CD14-positive monocyte (primary cell): ENCODE measurements around the gene STON1. TPM values are rescaled to one million over a fixed set of nuclear protein-coding genes. Genes with fewer than 3 reads are reported as not detected.

Experiments used
- DNase-seq, 3 donors: peaks; one replicate each; pipeline ENCODE4 v3.0.0-alpha.2; 2011 to 2022
- H2AFZ ChIP-seq: 2 replicates; pipeline ENCODE4 v1.6.0; 2012; ENCODE audit warnings: mild to moderate bottlenecking, low read depth, low read length, inconsistent platforms; ENCODE audit not compliant: insufficient read depth, poor library complexity, severe bottlenecking
- H3K27ac ChIP-seq, 2 donors: 1 replicate in 1 of 2; 2 replicates in 1 of 2; pipeline ENCODE4 v1.5.1; 2012 to 2013; ENCODE audit warnings: low read length in 2 of 2, control low read depth in 1 of 2, inconsistent platforms in 1 of 2, low read depth in 1 of 2, mild to moderate bottlenecking in 1 of 2
- H3K27me3 ChIP-seq, 2 donors: one replicate each; pipeline versions ENCODE4 v1.6.0 to v1.6.1; 2011 to 2013; ENCODE audit warnings: low read length in 2 of 2; ENCODE audit not compliant: control insufficient read depth in 2 of 2, insufficient read depth in 2 of 2
- H3K36me3 ChIP-seq, 2 donors: replicated peaks in 1 of 2; 1 replicate in 1 of 2; 2 replicates in 1 of 2; pipeline versions ENCODE4 v1.5.1 to v1.6.1; 2012 to 2013; ENCODE audit warnings: low read length in 2 of 2, control low read depth in 1 of 2, inconsistent platforms in 1 of 2, mild to moderate bottlenecking in 1 of 2; ENCODE audit not compliant: insufficient read depth in 2 of 2, control insufficient read depth in 1 of 2
- H3K4me1 ChIP-seq, 2 donors: 1 replicate in 1 of 2; 2 replicates in 1 of 2; pipeline versions ENCODE4 v1.5.1 to v1.6.1; 2012 to 2013; ENCODE audit warnings: low read length in 2 of 2, control low read depth in 1 of 2, inconsistent platforms in 1 of 2, mild to moderate bottlenecking in 1 of 2, moderate library complexity in 1 of 2; ENCODE audit not compliant: insufficient read depth in 2 of 2, control insufficient read depth in 1 of 2
- H3K4me2 ChIP-seq: replicated peaks from 2 replicates; pipeline ENCODE3; 2012; ENCODE audit warnings: low read length, moderate library complexity, mild to moderate bottlenecking; ENCODE audit not compliant: poor library complexity, severe bottlenecking; ENCODE audit errors: extremely low read depth
- H3K4me3 ChIP-seq, 3 experiments: fragments of 200-600 bp in 1 of 3; sonication (generic) in 1 of 3; replicated peaks in 1 of 3; 1 replicate in 2 of 3; 2 replicates in 1 of 3; pipeline ENCODE4 v1.5.1; 2011 to 2013; ENCODE audit warnings: low read length in 3 of 3, mild to moderate bottlenecking in 3 of 3, control low read depth in 2 of 3, low read depth in 2 of 3, inconsistent platforms in 1 of 3, moderate library complexity in 1 of 3
- H3K79me2 ChIP-seq: 2 replicates; pipeline ENCODE4 v1.6.0; 2012; ENCODE audit warnings: mild to moderate bottlenecking, control low read depth, inconsistent platforms, low read length, moderate library complexity; ENCODE audit not compliant: insufficient read depth
- H3K9ac ChIP-seq: 2 replicates; pipeline ENCODE4 v1.6.0; 2017; ENCODE audit warnings: low read length, mild to moderate bottlenecking; ENCODE audit not compliant: insufficient read depth, poor library complexity, severe bottlenecking
- H3K9me3 ChIP-seq, 2 donors: replicated peaks in 1 of 2; 1 replicate in 1 of 2; 2 replicates in 1 of 2; pipeline versions ENCODE4 v1.5.1 to v1.6.1; 2012 to 2013; ENCODE audit warnings: low read length in 2 of 2, control low read depth in 1 of 2; ENCODE audit not compliant: control insufficient read depth in 1 of 2, insufficient read depth in 1 of 2
- H4K20me1 ChIP-seq: 2 replicates; pipeline ENCODE4 v1.6.0; 2012; ENCODE audit warnings: mild to moderate bottlenecking, low read length, control low read depth, moderate library complexity; ENCODE audit not compliant: insufficient read depth
- H3K27ac Mint-ChIP-seq, 7 donors: one replicate each; pipeline ENCODE4 v1.8.0; 2020; ENCODE audit warnings: mild to moderate bottlenecking in 7 of 7, mixed read lengths in 7 of 7, moderate library complexity in 6 of 7, inconsistent platforms in 2 of 7
- H3K27me3 Mint-ChIP-seq, 3 donors: one replicate each; pipeline ENCODE4 v1.8.0; 2021 to 2022; ENCODE audit warnings: low read depth in 3 of 3, mild to moderate bottlenecking in 3 of 3, mixed read lengths in 3 of 3, moderate library complexity in 3 of 3, inconsistent platforms in 1 of 3
- H3K36me3 Mint-ChIP-seq, 2 donors: one replicate each; pipeline ENCODE4 v1.8.0; 2020; ENCODE audit warnings: mixed read lengths in 2 of 2, inconsistent platforms in 1 of 2, mild to moderate bottlenecking in 1 of 2
- H3K4me1 Mint-ChIP-seq: one replicate; pipeline ENCODE4 v1.8.0; 2020; ENCODE audit warnings: mild to moderate bottlenecking, mixed read lengths
- H3K4me3 Mint-ChIP-seq, 2 donors: one replicate each; pipeline ENCODE4 v1.8.0; 2020; ENCODE audit warnings: mild to moderate bottlenecking in 2 of 2, mixed read lengths in 2 of 2, moderate library complexity in 1 of 2
- H3K9me3 Mint-ChIP-seq, 7 donors: one replicate each; pipeline ENCODE4 v1.8.0; 2020 to 2022; ENCODE audit warnings: mixed read lengths in 7 of 7, mild to moderate bottlenecking in 6 of 7, moderate library complexity in 6 of 7, inconsistent platforms in 2 of 7
- CTCF ChIP-seq: fragments of 200-600 bp; IDR thresholded peaks from one replicate; pipeline ENCODE4 v1.8.0; 2022; ENCODE audit warnings: antibody characterized with exemption, mild to moderate bottlenecking
- WGBS: methylation state at CpG from one replicate; pipeline ENCODE4 v1.1.5; 2013; ENCODE audit warnings: missing lambda C conversion rate; ENCODE audit not compliant: insufficient coverage; 5-methylcytosine and 5-hydroxymethylcytosine counted together
- intact Hi-C, 2 donors: fragments of 100-400 bp; cut with micrococcal nuclease; formaldehyde crosslinking; loops; one replicate each; pipeline versions ENCODE4 v1.15.0 to v1.15.1; 2023
- polyA minus RNA-seq: library from RNA; depleted of rRNA, polyadenylated mRNA; stranded (reverse); fragments of >200 nt; gene quantifications from 2 replicates; pipeline ENCODE4 v1.2.3, GENCODE V29; 2012
- polyA plus RNA-seq, 3 donors: library from polyadenylated mRNA; depleted of rRNA in 1 of 3; unstranded in 2 of 3; stranded (reverse) in 1 of 3; fragments of 300-500 nt in 2 of 3; fragments of >200 nt in 1 of 3; fragmentation: Illumina TruSeq in 2 of 3; gene quantifications; 1 replicate in 2 of 3; 2 replicates in 1 of 3; pipeline ENCODE4 v1.2.3, GENCODE V29; 2012 to 2021
- total RNA-seq, 12 experiments: library from RNA in 1 of 12; stranded (reverse) in 1 of 12; fragments of 120-200 nt in 1 of 12; gene quantifications; one replicate each; pipeline ENCODE4 v1.2.4 and lab custom pipeline; 2013 to 2026; ENCODE audit warnings: mixed read lengths in 6 of 12, inconsistent platforms in 1 of 12

Gene STON1, protein sequence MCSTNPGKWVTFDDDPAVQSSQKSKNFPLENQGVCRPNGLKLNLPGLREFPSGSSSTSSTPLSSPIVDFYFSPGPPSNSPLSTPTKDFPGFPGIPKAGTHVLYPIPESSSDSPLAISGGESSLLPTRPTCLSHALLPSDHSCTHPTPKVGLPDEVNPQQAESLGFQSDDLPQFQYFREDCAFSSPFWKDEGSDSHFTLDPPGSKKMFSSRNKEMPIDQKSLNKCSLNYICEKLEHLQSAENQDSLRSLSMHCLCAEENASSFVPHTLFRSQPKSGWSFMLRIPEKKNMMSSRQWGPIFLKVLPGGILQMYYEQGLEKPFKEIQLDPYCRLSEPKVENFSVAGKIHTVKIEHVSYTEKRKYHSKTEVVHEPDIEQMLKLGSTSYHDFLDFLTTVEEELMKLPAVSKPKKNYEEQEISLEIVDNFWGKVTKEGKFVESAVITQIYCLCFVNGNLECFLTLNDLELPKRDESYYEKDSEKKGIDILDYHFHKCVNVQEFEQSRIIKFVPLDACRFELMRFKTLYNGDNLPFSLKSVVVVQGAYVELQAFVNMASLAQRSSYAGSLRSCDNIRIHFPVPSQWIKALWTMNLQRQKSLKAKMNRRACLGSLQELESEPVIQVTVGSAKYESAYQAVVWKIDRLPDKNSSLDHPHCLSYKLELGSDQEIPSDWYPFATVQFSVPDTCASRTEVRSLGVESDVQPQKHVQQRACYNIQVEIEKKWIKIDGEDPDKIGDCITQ
- 0.39 TPM for total RNA-seq (2013)
- polyA plus RNA-seq (under 1 TPM in 2 of 3 donors, not detected in 1; 0.12 to 0.33 TPM), polyA minus RNA-seq (0.28 and 0.32 TPM in 2 replicates), total RNA-seq (lab: John Stamatoyannopoulos, UW) (0.12 to 3.6 (median 0.77) reads per million in 11 experiments)

DNA sequence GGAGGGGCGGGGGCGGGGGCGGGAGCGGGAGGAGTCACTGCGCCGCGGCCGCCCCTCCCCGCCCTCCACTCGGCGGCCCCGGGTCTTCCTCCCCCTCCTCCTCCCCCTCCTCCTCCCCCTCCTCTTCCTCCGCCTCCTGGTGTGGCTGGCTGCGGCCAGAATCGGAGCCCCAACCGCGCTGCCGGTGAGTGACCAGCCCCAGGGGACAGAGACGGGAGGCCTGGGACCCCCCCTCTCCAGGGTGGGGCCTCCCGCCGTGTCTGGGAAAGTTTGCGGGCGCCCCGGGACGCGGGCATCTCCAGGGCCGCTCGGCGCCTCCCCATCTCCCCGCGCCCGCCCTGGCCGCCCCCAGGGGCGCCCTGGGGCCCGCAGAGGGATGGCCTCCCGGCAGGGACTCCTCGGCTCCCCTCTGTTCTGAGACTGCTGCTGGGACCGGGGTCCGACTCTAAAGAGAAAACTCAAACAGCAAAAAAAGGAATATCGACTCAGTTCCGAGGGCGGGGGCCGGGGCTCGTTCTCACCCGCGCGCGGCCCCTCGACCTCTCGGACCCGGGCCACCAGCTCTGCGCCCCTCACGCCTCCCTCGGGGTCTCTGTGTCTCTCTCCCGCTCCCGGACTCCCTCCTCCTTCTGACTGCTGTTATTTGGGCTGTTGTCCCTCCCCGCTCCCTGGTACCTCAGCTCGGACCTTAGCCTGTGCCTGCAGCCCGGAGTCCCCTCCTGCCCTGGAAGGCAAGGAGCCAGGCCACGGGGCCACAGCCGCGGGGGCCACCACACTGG, at the start of gene STON1:
Gene STON1, plus strand, starts transcription at position 122 of the 779 bp plus-strand sequence. CDS start 50,480 bp downstream, outside the sequence.
- Histone ChIP-seq H3K4me2 (peak within 1 kb of the TSS; percentile 92), H3K79me2 (no peaks in the 10 kb centered on the region), H2AFZ (peak within 1 kb of the TSS; percentile 81), H3K4me3 (peak within 1 kb of the TSS; percentile 44 to 76 (median 45)), H3K36me3 (no peaks in the 10 kb centered on the region), H3K9me3 (no peaks in the 10 kb centered on the region), H3K9ac (peak within 1 kb of the TSS; percentile 68), H3K27ac (no peak within 1 kb of the TSS), H4K20me1 (peaks cover 4% of the 10 kb centered on the region), H3K27me3 (peaks cover 0 to 4% of the 10 kb centered on the region in 2 donors), H3K4me1 (peaks cover 11 to 14% of the 10 kb centered on the region in 2 donors)
- Mint-ChIP-seq H3K4me1 (peaks cover 25% of the 10 kb centered on the region), H3K36me3 (peaks cover 7 to 17% of the 10 kb centered on the region in 2 donors), H3K4me3 (peak within 1 kb of the TSS; percentile 84 to 92), H3K27ac (peak within 1 kb of the TSS in 2 of 7 donors; percentile 59 to 69), H3K9me3 (peaks cover 0 to 3% (median 0%) of the 10 kb centered on the region in 7 donors), H3K27me3 (peaks cover 9 to 21% (median 13%) of the 10 kb centered on the region in 3 donors)
- WGBS, result 0% methylated on average over 39 of the region's 62 CpGs
- intact Hi-C loops, result no loop called here
- TF ChIP-seq CTCF, result no peak
- peak in 1 of 3 donors; percentile 8 for DNase-seq
